K562 (cell line): ENCODE data around the gene BMP3. TPM values are rescaled to one million over a fixed set of nuclear protein-coding genes. Genes with fewer than 3 reads are reported as not detected.

Experiments
- ATAC-seq: fragments of 200-7000 bp; cut with Tn5 transposase; 3 replicates; pipeline ENCODE4 v1.9.1; 2020; ENCODE audit warnings: moderate library complexity
- BruUV-seq: library from RNA; stranded (reverse); fragments of 400-500 nt; replicated peaks from 2 replicates; lab custom pipeline; 2021; lab: Mats Ljungman, UMichigan
- CTCF ChIA-PET: fragments of 300-600 bp; formaldehyde crosslinking; extraction: SDS; loops from one replicate; lab custom pipeline; 2021; ENCODE audit warnings: low intra/inter-chr PET ratio; lab: Yijun Ruan, JAX
- POLR2A ChIA-PET: fragments of 300-600, 350-650 bp; sonication (Branson Sonifier 250); formaldehyde crosslinking; extraction: SDS; loops from one replicate; lab custom pipeline; 2021; ENCODE audit warnings: antibody characterized with exemption, inconsistent platforms; lab: Yijun Ruan, JAX
- DNase-seq, 4 experiments: peaks; one replicate each; pipeline versions ENCODE4 v3.0.0 to v3.0.0-alpha.2; 2011 to 2018; ENCODE audit warnings: low spot score in 3 of 4, mixed read lengths in 3 of 4; ENCODE audit errors: extremely low read depth in 1 of 4
- FAIRE-seq: peaks from 2 replicates; lab custom pipeline; 2011; peaks lifted over from hg19 to GRCh38; lab: Jason Lieb, UNC
- H2AFZ ChIP-seq: 2 replicates; pipeline ENCODE4 v1.6.0; 2011; ENCODE audit warnings: low read depth, low read length, control low read depth, inconsistent platforms
- H3K27ac ChIP-seq: fragments of 200-600 bp; 3 replicates; pipeline ENCODE4 v1.8.0; 2011; ENCODE audit warnings: low read depth, mild to moderate bottlenecking, control low read depth, inconsistent platforms, low read length, moderate library complexity, mixed read lengths; ENCODE audit errors: extremely low read depth
- H3K27me3 ChIP-seq, 2 experiments: fragments of 300-600 bp in 1 of 2; 2 replicates in 1 of 2; 3 replicates in 1 of 2; pipeline versions ENCODE4 v1.6.0 to v1.8.0; 2011; ENCODE audit warnings: inconsistent platforms in 2 of 2, low read length in 2 of 2, mild to moderate bottlenecking in 1 of 2, mixed read lengths in 1 of 2, moderate library complexity in 1 of 2; ENCODE audit not compliant: control insufficient read depth in 2 of 2, insufficient read depth in 2 of 2
- H3K36me3 ChIP-seq: fragments of 300-600 bp; 3 replicates; pipeline ENCODE4 v1.8.0; 2011; ENCODE audit warnings: mild to moderate bottlenecking, low read length, inconsistent platforms; ENCODE audit not compliant: control insufficient read depth, insufficient read depth
- H3K4me1 ChIP-seq, 2 experiments: fragments of 200-600 bp in 1 of 2; replicated peaks in 1 of 2; 2 replicates in 1 of 2; 3 replicates in 1 of 2; pipeline versions ENCODE4 v1.5.1 to v1.8.0; 2011; ENCODE audit warnings: inconsistent platforms in 2 of 2, low read length in 2 of 2, mild to moderate bottlenecking in 1 of 2, mixed read lengths in 1 of 2, moderate library complexity in 1 of 2; ENCODE audit not compliant: control insufficient read depth in 2 of 2, insufficient read depth in 2 of 2
- H3K4me2 ChIP-seq: 2 replicates; pipeline ENCODE4 v1.6.1; 2011; ENCODE audit warnings: low read length, control low read depth, inconsistent platforms, mixed read lengths; ENCODE audit not compliant: insufficient read depth
- H3K4me3 ChIP-seq: fragments of 200-600 bp; sonication (generic), shearing (Covaris generic); 2 replicates; pipeline ENCODE4 v1.5.1; 2016; ENCODE audit warnings: control low read depth, inconsistent platforms
- H3K79me2 ChIP-seq: fragments of 200-600 bp; 3 replicates; pipeline ENCODE4 v1.8.0; 2011; ENCODE audit warnings: low read length, inconsistent platforms; ENCODE audit not compliant: control insufficient read depth, insufficient read depth
- H3K9ac ChIP-seq, 2 experiments: 2 replicates each; pipeline versions ENCODE4 v1.6.0 to v1.6.1; 2011; ENCODE audit warnings: low read depth in 2 of 2, low read length in 2 of 2, control low read depth in 1 of 2, inconsistent platforms in 1 of 2, mild to moderate bottlenecking in 1 of 2, mixed read lengths in 1 of 2; ENCODE audit not compliant: insufficient read depth in 1 of 2
- H3K9me1 ChIP-seq: one replicate; pipeline ENCODE4 v1.6.0; 2011; ENCODE audit warnings: inconsistent platforms, mild to moderate bottlenecking, low read length, moderate library complexity; ENCODE audit not compliant: control insufficient read depth, insufficient read depth
- H3K9me3 ChIP-seq: replicated peaks from 2 replicates; pipeline ENCODE4 v1.5.1; 2011; ENCODE audit warnings: low read depth, low read length, inconsistent platforms; ENCODE audit not compliant: control insufficient read depth, insufficient read depth
- H4K20me1 ChIP-seq: replicated peaks from 2 replicates; pipeline ENCODE4 v1.6.1; 2011; ENCODE audit warnings: low read length, inconsistent platforms, mixed read lengths; ENCODE audit not compliant: control insufficient read depth, insufficient read depth
- BRD9 ChIP-seq: fragments of 450-650 bp; IDR thresholded peaks from 2 replicates; pipeline ENCODE4 v1.6.1; 2018; ENCODE audit warnings: low read depth; ENCODE audit not compliant: partially characterized antibody
- C11orf30 ChIP-seq: fragments of 450-650 bp; IDR thresholded peaks from 2 replicates; pipeline ENCODE4 v1.6.1; 2016; ENCODE audit warnings: low read depth, mild to moderate bottlenecking
- CBX2 ChIP-seq: fragments of 200-600 bp; sonication (generic); IDR thresholded peaks from one replicate; pipeline ENCODE4 v1.6.1; 2012; ENCODE audit warnings: mild to moderate bottlenecking, low read length, inconsistent platforms; ENCODE audit not compliant: insufficient read depth, poor library complexity, severe bottlenecking
- CREB1 ChIP-seq, 2 experiments: sonication (generic) in 1 of 2; formaldehyde crosslinking in 1 of 2; IDR thresholded peaks; 2 replicates each; pipeline versions ENCODE4 v1.6.1 to v1.8.0; 2012 to 2022; ENCODE audit warnings: inconsistent platforms in 1 of 2, mild to moderate bottlenecking in 1 of 2, missing genetic modification reagents in 1 of 2, moderate library complexity in 1 of 2
- E2F8 ChIP-seq: fragments of 450-650 bp; IDR thresholded peaks from 2 replicates; pipeline ENCODE4 v1.7.1; 2018; ENCODE audit warnings: mild to moderate bottlenecking, low read depth; ENCODE audit not compliant: partially characterized antibody
- ERF ChIP-seq: fragments of 450-650 bp; formaldehyde crosslinking; IDR thresholded peaks from 2 replicates; pipeline ENCODE4 v1.4.0; 2020; ENCODE audit warnings: mild to moderate bottlenecking, mixed read lengths
- FOS ChIP-seq: IDR thresholded peaks from 3 replicates; pipeline ENCODE4 v1.6.1; 2011; ENCODE audit not compliant: insufficient read length; ENCODE audit errors: extremely low read depth
- MAX ChIP-seq: sonication (generic); formaldehyde crosslinking; IDR thresholded peaks from 2 replicates; pipeline ENCODE4 v1.9.0; 2022; ENCODE audit warnings: mild to moderate bottlenecking, missing genetic modification reagents
- MCM3 ChIP-seq: fragments of 450-650 bp; IDR thresholded peaks from 2 replicates; pipeline ENCODE4 v1.6.1; 2016
- MLLT1 ChIP-seq, 2 experiments: fragments of 450-650 bp; IDR thresholded peaks; 2 replicates each; pipeline ENCODE4 v1.6.1; 2016
- MTA1 ChIP-seq: fragments of 450-650 bp; IDR thresholded peaks from 2 replicates; pipeline ENCODE4 v1.6.1; 2017; ENCODE audit warnings: borderline replicate concordance
- PBX2 ChIP-seq, 2 experiments: IDR thresholded peaks in 1 of 2; conservative IDR thresholded peaks in 1 of 2; 2 replicates each; pipeline ENCODE4 v1.6.1; 2016; ENCODE audit warnings: low read depth in 2 of 2, mild to moderate bottlenecking in 1 of 2, missing compliant biosample characterization in 1 of 2, missing genetic modification characterization in 1 of 2, moderate library complexity in 1 of 2
- POLR2A ChIP-seq: fragments of 450-650 bp; conservative IDR thresholded peaks from 2 replicates; pipeline ENCODE4 v1.6.1; 2016
- SP2 ChIP-seq: IDR thresholded peaks from 2 replicates; pipeline ENCODE4 v1.6.1; 2011; ENCODE audit warnings: mild to moderate bottlenecking, low read depth, low read length, moderate library complexity; ENCODE audit not compliant: poor library complexity, severe bottlenecking; ENCODE audit errors: extremely low read depth
- XRCC3 ChIP-seq: fragments of 450-650 bp; IDR thresholded peaks from 2 replicates; pipeline ENCODE4 v1.6.1; 2017; ENCODE audit warnings: mild to moderate bottlenecking, moderate library complexity
- ZEB2 ChIP-seq: fragments of 450-650 bp; IDR thresholded peaks from 2 replicates; pipeline ENCODE4 v1.6.1; 2016
- ZZZ3 ChIP-seq: fragments of 450-650 bp; IDR thresholded peaks from 2 replicates; pipeline ENCODE4 v1.6.1; 2016; ENCODE audit warnings: antibody characterized with exemption, mild to moderate bottlenecking, moderate library complexity
- WGBS: fragments of 100-300 bp; shearing (Covaris generic); methylation state at CpG from one replicate; pipeline ENCODE4 v1.1.6; 2016; ENCODE audit warnings: low coverage, mixed read lengths; ENCODE audit not compliant: insufficient coverage; ENCODE audit errors: missing lambda C conversion rate; 5-methylcytosine and 5-hydroxymethylcytosine counted together
- in situ Hi-C: fragments of 300-500 bp; cut with MboI; formaldehyde crosslinking; loops from 4 replicates; pipeline ENCODE4 v1.15.0; 2018; ENCODE audit warnings: inconsistent platforms, mixed read lengths
- intact Hi-C: fragments of 100-400 bp; cut with micrococcal nuclease; formaldehyde crosslinking; loops from 2 replicates; pipeline ENCODE4 v1.14.2; 2022
- polyA plus RNA-seq, 8 experiments: library from polyadenylated mRNA; depleted of rRNA in 4 of 8; stranded (reverse) in 5 of 8; unstranded in 3 of 8; fragments of >200 nt; fragmentation: Nextera tagmentation in 2 of 8; fragmentation: Illumina TruSeq in 1 of 8; extraction: Ambion mirVana in 2 of 8; extraction: Trizol in 1 of 8; gene quantifications; 2 replicates each; pipeline versions ENCODE4 v1.2.1 to v1.2.3, GENCODE V29; 2011 to 2014; ENCODE audit warnings: inconsistent platforms in 1 of 8, missing spikeins in 1 of 8
- total RNA-seq, 7 experiments: library from RNA; depleted of rRNA in 6 of 7; stranded (reverse); fragments of >200 nt in 6 of 7; fragmentation: Illumina TruSeq in 2 of 7; extraction: Trizol in 2 of 7; gene quantifications; 2 replicates each; pipeline versions ENCODE4 v1.2.1 to v1.2.3, GENCODE V29; 2011 to 2021; ENCODE audit warnings: low replicate concordance in 1 of 7

Gene BMP3
- total and polyA plus RNA-seq, 9 of the 15 experiments (the other 6 are each of a cell fraction or from before 2014, with no cell fraction given), result 0.01 TPM; not detected in 8

GRCh38 chr4:81084634-81085033 lies 54.1 kb downstream of the BMP3 start:
- H3K36me3 ChIP-seq, result no peaks in the 10 kb centered on the region
- CTCF ChIA-PET, result no interaction called here
- H3K27me3 ChIP-seq, result no peaks in the 10 kb centered on the region
- no peaks in the 10 kb centered on the region for H4K20me1 ChIP-seq
- H3K4me3 ChIP-seq, result no peak overlapping the region
- POLR2A ChIA-PET, result interaction anchor here (2.0 kb wide), 1 partner anchor 8 kb away, joined by 5 read pairs; no protein-coding TSS in a partner anchor
- FAIRE-seq, result no peak
- H3K9me3 ChIP-seq, result no peaks in the 10 kb centered on the region
- ATAC-seq, result no peak
- H3K4me1 ChIP-seq, result no peaks in the 10 kb centered on the region
- 0% methylated on average over 3 of the region's 3 CpGs for WGBS
- in situ Hi-C loops (loop anchor here (25.0 kb wide), 1 partner anchor 253 kb away; no protein-coding TSS in a partner anchor), intact Hi-C loops (no loop called here)
- BruUV-seq, result no TSS peak
- H3K9ac ChIP-seq, result no peak overlapping the region
- no peaks in the 10 kb centered on the region for H3K9me1 ChIP-seq
- DNase-seq, result no peak
- no peak overlapping the region for H3K4me2 ChIP-seq
- H3K79me2 ChIP-seq, result no peaks in the 10 kb centered on the region
- H2AFZ ChIP-seq, result no peak overlapping the region
- H3K27ac ChIP-seq, result no peak overlapping the region
- no peak for TF ChIP-seq POLR2A
- TF ChIP-seq FOS, result no peak
- TF ChIP-seq ERF (CRISPR knock-in tag), result no peak
- no peak for TF ChIP-seq CBX2
- no peak for TF ChIP-seq C11orf30
- TF ChIP-seq PBX2 (CRISPR knock-in tag; IDR thresholded peaks at IDR 0.05; ENCODE audit: low read depth), result no peak
- no peak for TF ChIP-seq PBX2 (tag; conservative IDR thresholded peaks at IDR 0.05; ENCODE audit: low read depth)
- no peak for TF ChIP-seq MLLT1 (IDR thresholded peaks at IDR 0.05)
- TF ChIP-seq MTA1, result no peak
- TF ChIP-seq MAX (CRISPR knock-in tag), result no peak
- no peak for TF ChIP-seq XRCC3
- no peak for TF ChIP-seq MCM3
- no peak for TF ChIP-seq CREB1 (IDR thresholded peaks at IDR 0.05)
- TF ChIP-seq CREB1 (CRISPR knock-in tag; IDR thresholded peaks at IDR 0.05), result no peak
- TF ChIP-seq ZZZ3, result no peak
- TF ChIP-seq ZEB2, result no peak
- TF ChIP-seq E2F8, result no peak
- no peak for TF ChIP-seq SP2
- no peak for TF ChIP-seq BRD9
